Measurements from ENCODE around the gene STX4. TPM values are rescaled to one million over a fixed set of nuclear protein-coding genes. Genes with fewer than 3 reads are reported as not detected.

The STX4 gene
- total RNA-seq, 1 experiment from 2014 or later: 32.3 TPM

DNA sequence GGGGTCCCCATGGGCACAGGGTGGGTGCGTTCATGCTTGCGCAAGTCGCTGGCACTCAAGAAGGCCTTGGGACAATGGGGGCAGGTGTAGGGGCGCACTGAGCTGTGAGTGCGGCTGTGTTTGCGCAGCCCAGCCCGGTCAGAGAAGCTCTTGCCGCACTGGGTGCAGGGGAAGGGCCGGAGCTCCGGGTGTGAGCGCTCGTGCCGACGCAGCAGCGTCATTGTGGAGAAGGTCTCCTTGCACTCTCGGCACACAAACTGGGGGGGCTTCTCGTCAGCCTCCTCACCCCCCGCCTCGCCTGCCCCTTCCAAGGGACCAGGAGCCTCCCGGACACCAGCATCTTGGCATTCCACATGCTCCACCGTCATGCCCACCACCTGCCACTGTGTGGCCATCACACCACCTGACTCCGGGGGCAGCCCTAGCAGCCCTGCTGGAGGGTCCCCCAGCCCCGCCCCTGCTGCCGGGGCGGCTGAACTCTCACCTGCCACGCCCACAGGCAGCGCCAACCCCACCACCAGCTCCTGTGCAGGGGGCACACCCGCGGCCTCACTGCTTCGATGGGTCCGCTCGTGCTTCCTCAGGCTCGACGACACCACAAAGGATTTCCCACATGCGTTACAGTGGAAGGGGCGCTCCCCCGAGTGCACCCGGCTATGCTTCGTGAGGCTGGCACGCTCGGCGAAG is 27.9 kb downstream of the STX4 start:
- H2BK120ac ChIP-seq (ENCODE audit: low read depth, low read length, poor library complexity, severe bottlenecking): no peak overlapping the region
- no peak overlapping the region for H3K27ac Mint-ChIP-seq
- H3K4me1 ChIP-seq (ENCODE audit: insufficient read depth, low read length): no peaks in the 10 kb centered on the region
- no peaks in the 10 kb centered on the region for H3K9me3 Mint-ChIP-seq
- no peak overlapping the region for H3K14ac ChIP-seq (ENCODE audit: insufficient read depth, low read length)
- no peak overlapping the region for H3K4me3 Mint-ChIP-seq
- no peaks in the 10 kb centered on the region for H3K79me2 ChIP-seq (ENCODE audit: insufficient read depth, low read length)
- H3K4me1 Mint-ChIP-seq: peaks cover 0 to 4% of the 10 kb centered on the region in 2 experiments; a peak in 1 of 4 replicates
- no peaks in the 10 kb centered on the region for H3K23me2 ChIP-seq (ENCODE audit: insufficient read length, low read depth, low read length, poor library complexity, severe bottlenecking)
- no peak overlapping the region for H3K4ac ChIP-seq (ENCODE audit: low read depth, low read length)
- H3K23ac ChIP-seq (ENCODE audit: insufficient read length, low read depth, low read length): no peak overlapping the region
- H4K20me1 ChIP-seq (ENCODE audit: control insufficient read depth, insufficient read depth, insufficient read length): no peaks in the 10 kb centered on the region
- H4K91ac ChIP-seq (ENCODE audit: insufficient read length, low read depth, low read length): no peak overlapping the region
- H2AFZ ChIP-seq (ENCODE audit: low read length): no peak overlapping the region
- H3K27me3 ChIP-seq (ENCODE audit: insufficient read depth, low read length): no peaks in the 10 kb centered on the region
- TF ChIP-seq, protein P1, sequence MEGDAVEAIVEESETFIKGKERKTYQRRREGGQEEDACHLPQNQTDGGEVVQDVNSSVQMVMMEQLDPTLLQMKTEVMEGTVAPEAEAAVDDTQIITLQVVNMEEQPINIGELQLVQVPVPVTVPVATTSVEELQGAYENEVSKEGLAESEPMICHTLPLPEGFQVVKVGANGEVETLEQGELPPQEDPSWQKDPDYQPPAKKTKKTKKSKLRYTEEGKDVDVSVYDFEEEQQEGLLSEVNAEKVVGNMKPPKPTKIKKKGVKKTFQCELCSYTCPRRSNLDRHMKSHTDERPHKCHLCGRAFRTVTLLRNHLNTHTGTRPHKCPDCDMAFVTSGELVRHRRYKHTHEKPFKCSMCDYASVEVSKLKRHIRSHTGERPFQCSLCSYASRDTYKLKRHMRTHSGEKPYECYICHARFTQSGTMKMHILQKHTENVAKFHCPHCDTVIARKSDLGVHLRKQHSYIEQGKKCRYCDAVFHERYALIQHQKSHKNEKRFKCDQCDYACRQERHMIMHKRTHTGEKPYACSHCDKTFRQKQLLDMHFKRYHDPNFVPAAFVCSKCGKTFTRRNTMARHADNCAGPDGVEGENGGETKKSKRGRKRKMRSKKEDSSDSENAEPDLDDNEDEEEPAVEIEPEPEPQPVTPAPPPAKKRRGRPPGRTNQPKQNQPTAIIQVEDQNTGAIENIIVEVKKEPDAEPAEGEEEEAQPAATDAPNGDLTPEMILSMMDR (conservative IDR thresholded peaks at IDR 0.05): no peak
- no peaks in the 10 kb centered on the region for H3K27me3 Mint-ChIP-seq (ENCODE audit: low read depth)
- no peak overlapping the region for H4K8ac ChIP-seq (replicated peaks; ENCODE audit: insufficient read length, low read depth, low read length)
- H3K56ac ChIP-seq (ENCODE audit: insufficient read length, low read depth, low read length): no peak overlapping the region
- H3T11ph ChIP-seq (ENCODE audit: low read length): no peak overlapping the region
- no peak overlapping the region for H2BK20ac ChIP-seq (ENCODE audit: low read depth, low read length, poor library complexity, severe bottlenecking)
- H2BK12ac ChIP-seq (ENCODE audit: insufficient read length, low read depth, low read length): no peak overlapping the region
- H3K18ac ChIP-seq (ENCODE audit: insufficient read length, low read depth, low read length): no peak overlapping the region
- no peak overlapping the region for H2BK15ac ChIP-seq (ENCODE audit: low read depth, low read length)
- DNase-seq: no peak
- H3K27ac ChIP-seq (ENCODE audit: insufficient read length, low read depth, low read length): no peak overlapping the region
- peaks cover 22 to 47% (median 40%) of the 10 kb centered on the region in 3 experiments for H3K36me3 Mint-ChIP-seq (ENCODE audit: insufficient read depth in 1 of 3, low read depth in 3 of 3)
- no peak overlapping the region for H3K4me2 ChIP-seq (ENCODE audit: insufficient read depth, insufficient read length, low read length)
- H3K9ac ChIP-seq (ENCODE audit: extremely low read depth, insufficient read length, low read length): no peak overlapping the region
- no peak overlapping the region for H4K5ac ChIP-seq (ENCODE audit: insufficient read length, low read depth, low read length)
- H3K9me3 ChIP-seq (ENCODE audit: control insufficient read depth, low read depth, low read length): no peaks in the 10 kb centered on the region
- H2BK5ac ChIP-seq (ENCODE audit: insufficient read length, low read length): no peak overlapping the region
- H3K79me1 ChIP-seq (ENCODE audit: insufficient read depth, low read depth, low read length, poor library complexity, severe bottlenecking): no peaks in the 10 kb centered on the region
- H2AK5ac ChIP-seq (ENCODE audit: insufficient read length, low read length): no peak overlapping the region
- no CpG with 5 or more reads among the region's 42 CpGs for WGBS (ENCODE audit: extremely low coverage, insufficient read length, low lambda C conversion rate)
